H1 (cell line): ENCODE data around the gene SPC25.

Experiments
- CREB1 ChIP-seq: IDR thresholded peaks from 2 replicates; pipeline ENCODE4 v1.6.1; 2012; ENCODE audit warnings: inconsistent platforms
- FOSL1 ChIP-seq: IDR thresholded peaks from 2 replicates; pipeline ENCODE4 v1.6.1; 2011; ENCODE audit warnings: mild to moderate bottlenecking, low read depth, low read length, moderate library complexity; ENCODE audit not compliant: insufficient read depth
- NRF1 ChIP-seq: IDR thresholded peaks from 2 replicates; pipeline ENCODE4 v1.6.1; 2011; ENCODE audit warnings: mild to moderate bottlenecking, low read depth, low read length, improper control_type of control experiment
- POLR2A ChIP-seq, 2 experiments: IDR thresholded peaks; 1 replicate in 1 of 2; 2 replicates in 1 of 2; pipeline ENCODE4 v1.6.1; 2011; ENCODE audit warnings: low read depth in 2 of 2, low read length in 2 of 2, mild to moderate bottlenecking in 2 of 2; ENCODE audit errors: control extremely low read depth in 1 of 2
- POLR2AphosphoS5 ChIP-seq: IDR thresholded peaks from 2 replicates; pipeline ENCODE4 v1.6.1; 2011; ENCODE audit warnings: low read depth, low read length
- TF ChIP-seq, protein P1 (sequence below), 3 experiments: IDR thresholded peaks; 1 replicate in 2 of 3; 2 replicates in 1 of 3; pipeline versions ENCODE4 v1.5.1 to v1.6.1; 2011; ENCODE audit warnings: low read length in 3 of 3, mild to moderate bottlenecking in 3 of 3, inconsistent platforms in 2 of 3, low read depth in 1 of 3, moderate library complexity in 1 of 3; ENCODE audit not compliant: insufficient read depth in 1 of 3; ENCODE audit errors: control extremely low read depth in 1 of 3
- TF ChIP-seq, protein P2 (sequence below): IDR thresholded peaks from 2 replicates; pipeline ENCODE4 v1.6.1; 2011; ENCODE audit warnings: low read depth, mild to moderate bottlenecking, low read length; ENCODE audit not compliant: insufficient read depth

DNA sequence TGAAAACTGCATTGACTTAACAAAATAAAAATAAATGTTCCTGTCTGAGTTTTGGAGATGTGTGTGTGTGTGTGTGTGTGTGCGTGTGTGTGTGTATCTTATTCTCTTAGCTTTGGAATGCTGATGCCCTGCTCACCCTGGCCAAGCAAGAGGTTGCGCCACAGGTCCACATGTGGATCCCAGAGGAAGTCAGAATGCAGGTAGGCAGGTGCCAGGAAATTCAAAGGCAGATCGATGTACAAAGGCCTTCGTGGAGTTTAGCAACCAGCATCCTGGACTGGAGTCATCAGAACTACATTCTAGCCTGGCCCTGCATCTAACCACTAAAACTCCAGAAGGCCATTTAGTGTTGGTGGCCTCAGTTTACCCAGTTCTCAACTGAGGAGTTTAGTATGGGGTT lies 23.3 kb upstream of the SPC25 start:
- TF ChIP-seq FOSL1 (no peak), POLR2AphosphoS5 (no peak), CREB1 (no peak), NRF1 (no peak), POLR2A (IDR thresholded peaks at IDR 0.05; ENCODE audit: control extremely low read depth in 1 of 2, low read depth in 2 of 2, low read length in 2 of 2) (no peak)
- TF ChIP-seq, protein P1, sequence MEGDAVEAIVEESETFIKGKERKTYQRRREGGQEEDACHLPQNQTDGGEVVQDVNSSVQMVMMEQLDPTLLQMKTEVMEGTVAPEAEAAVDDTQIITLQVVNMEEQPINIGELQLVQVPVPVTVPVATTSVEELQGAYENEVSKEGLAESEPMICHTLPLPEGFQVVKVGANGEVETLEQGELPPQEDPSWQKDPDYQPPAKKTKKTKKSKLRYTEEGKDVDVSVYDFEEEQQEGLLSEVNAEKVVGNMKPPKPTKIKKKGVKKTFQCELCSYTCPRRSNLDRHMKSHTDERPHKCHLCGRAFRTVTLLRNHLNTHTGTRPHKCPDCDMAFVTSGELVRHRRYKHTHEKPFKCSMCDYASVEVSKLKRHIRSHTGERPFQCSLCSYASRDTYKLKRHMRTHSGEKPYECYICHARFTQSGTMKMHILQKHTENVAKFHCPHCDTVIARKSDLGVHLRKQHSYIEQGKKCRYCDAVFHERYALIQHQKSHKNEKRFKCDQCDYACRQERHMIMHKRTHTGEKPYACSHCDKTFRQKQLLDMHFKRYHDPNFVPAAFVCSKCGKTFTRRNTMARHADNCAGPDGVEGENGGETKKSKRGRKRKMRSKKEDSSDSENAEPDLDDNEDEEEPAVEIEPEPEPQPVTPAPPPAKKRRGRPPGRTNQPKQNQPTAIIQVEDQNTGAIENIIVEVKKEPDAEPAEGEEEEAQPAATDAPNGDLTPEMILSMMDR (IDR thresholded peaks at IDR 0.05; ENCODE audit: control extremely low read depth in 1 of 3, insufficient read depth in 1 of 3, low read depth in 1 of 3, low read length in 3 of 3): no peak
- TF ChIP-seq, protein P2, sequence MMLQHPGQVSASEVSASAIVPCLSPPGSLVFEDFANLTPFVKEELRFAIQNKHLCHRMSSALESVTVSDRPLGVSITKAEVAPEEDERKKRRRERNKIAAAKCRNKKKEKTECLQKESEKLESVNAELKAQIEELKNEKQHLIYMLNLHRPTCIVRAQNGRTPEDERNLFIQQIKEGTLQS: no peak
